HepG2 (cell line): ENCODE measurements around the gene RREB1. TPM values are rescaled to one million over a fixed set of nuclear protein-coding genes. Genes with fewer than 3 reads are reported as not detected.

Source experiments
- FIP1L1 ChIP-seq: fragments of 200-400 bp; formaldehyde crosslinking; IDR thresholded peaks from 2 replicates; pipeline ENCODE4 v1.6.1; 2018; ENCODE audit warnings: low read depth, mild to moderate bottlenecking, low read length, moderate library complexity, borderline replicate concordance; ENCODE audit not compliant: insufficient read depth
- KMT2A ChIP-seq: sonication (generic); formaldehyde crosslinking; IDR thresholded peaks from 2 replicates; pipeline ENCODE4 v1.4.0; 2020; ENCODE audit warnings: missing genetic modification reagents
- MTF2 ChIP-seq: sonication (generic); formaldehyde crosslinking; IDR thresholded peaks from 2 replicates; pipeline ENCODE4 v1.5.0; 2020; ENCODE audit warnings: missing genetic modification reagents, borderline replicate concordance
- PLRG1 ChIP-seq: fragments of 450-650 bp; conservative IDR thresholded peaks from 2 replicates; pipeline ENCODE4 v1.6.1; 2016
- PREB ChIP-seq: sonication (generic); formaldehyde crosslinking; IDR thresholded peaks from 2 replicates; pipeline ENCODE4 v1.4.0; 2020; ENCODE audit warnings: missing genetic modification reagents
- SP2 ChIP-seq: sonication (generic); formaldehyde crosslinking; IDR thresholded peaks from 2 replicates; pipeline ENCODE4 v1.5.1; 2020; ENCODE audit warnings: mild to moderate bottlenecking, missing genetic modification reagents
- ZBTB4 ChIP-seq: sonication (generic); formaldehyde crosslinking; IDR thresholded peaks from 2 replicates; pipeline ENCODE4 v1.4.0; 2020; ENCODE audit warnings: missing genetic modification reagents, mild to moderate bottlenecking, borderline replicate concordance
- ZC3H4 ChIP-seq: sonication (generic); formaldehyde crosslinking; IDR thresholded peaks from 2 replicates; pipeline ENCODE4 v1.4.0; 2020; ENCODE audit warnings: missing genetic modification reagents, borderline replicate concordance
- ZNF574 ChIP-seq: sonication (generic); formaldehyde crosslinking; IDR thresholded peaks from 2 replicates; pipeline ENCODE4 v1.4.0; 2020; ENCODE audit warnings: missing genetic modification reagents
- ZNF83 ChIP-seq: sonication (generic); formaldehyde crosslinking; IDR thresholded peaks from 2 replicates; pipeline ENCODE4 v1.4.0; 2020; ENCODE audit warnings: missing genetic modification reagents, mild to moderate bottlenecking, borderline replicate concordance
- polyA plus RNA-seq, 8 experiments: library from polyadenylated mRNA; depleted of rRNA in 3 of 8; stranded (reverse) in 7 of 8; unstranded in 1 of 8; fragments of >200 nt; fragmentation: Illumina TruSeq in 4 of 8; extraction: Trizol in 4 of 8; gene quantifications; 2 replicates each; pipeline versions ENCODE4 v1.2.1 to v1.2.3, GENCODE V29; 2011 to 2016; ENCODE audit warnings: low read depth in 4 of 8, missing spikeins in 1 of 8, mixed read lengths in 1 of 8; ENCODE audit not compliant: insufficient read depth in 1 of 8
- total RNA-seq, 5 experiments: library from RNA; depleted of rRNA; stranded (reverse); fragments of >200 nt; fragmentation: Illumina TruSeq; extraction: Trizol; gene quantifications; 2 replicates each; pipeline ENCODE4 v1.2.3, GENCODE V29; 2016; ENCODE audit warnings: low read depth in 1 of 5

The RREB1 gene
- total and polyA plus RNA-seq, 2 of the 13 experiments (the other 11 are each of a cell fraction or from before 2014, with no cell fraction given): 6.1 to 23.2 TPM

- TF ChIP-seq ZNF574 (CRISPR knock-in tag) (peak; percentile 67), MTF2 (CRISPR knock-in tag) (peak; percentile 94; the same call in 1 of the 2 replicates), SP2 (CRISPR knock-in tag) (peak; percentile 40), ZC3H4 (CRISPR knock-in tag) (0 out of 2 replicates have a peak, but pooled peaks have one; percentile 19), ZBTB4 (CRISPR knock-in tag) (peak; percentile 89; the same call in 1 of the 2 replicates), FIP1L1 (no peak), PREB (CRISPR knock-in tag) (no peak), KMT2A (CRISPR knock-in tag) (peak; percentile 85), PLRG1 (no peak), ZNF83 (CRISPR knock-in tag) (no peak; the same call in 1 of the 2 replicates)
Measured at GRCh38 chr6:7261032-7261841, 153.5 kb downstream of the RREB1 start (continued).
